OCI-LY3 (cell line): Measurements from ENCODE around the gene PHF20.

Experiments
- H2AFZ ChIP-seq: fragments of 200-600, 300-600 bp; shearing (Covaris generic); 2 replicates; pipeline ENCODE4 v1.6.0; 2014; ENCODE audit warnings: antibody characterized with exemption, low read depth, low read length
- H3K27ac ChIP-seq: fragments of 200-600, 300-600 bp; sonication (generic); 2 replicates; pipeline ENCODE4 v1.5.1; 2014; ENCODE audit warnings: mild to moderate bottlenecking, low read length, moderate library complexity, mixed read lengths
- H3K27me3 ChIP-seq: fragments of 200-600, 300-600 bp; sonication (generic); 2 replicates; pipeline ENCODE4 v1.6.1; 2014; ENCODE audit warnings: low read depth, low read length, mixed read lengths
- H3K36me3 ChIP-seq: fragments of 200-600, 300-600 bp; sonication (generic); replicated peaks from 2 replicates; pipeline ENCODE3; 2014; ENCODE audit warnings: low read depth, low read length, mixed read lengths
- H3K4me1 ChIP-seq: fragments of 300-600, 200-600 bp; sonication (generic); 2 replicates; pipeline ENCODE4 v1.6.1; 2014; ENCODE audit warnings: low read length, mixed read lengths
- H3K4me2 ChIP-seq: fragments of 200-600, 300-600 bp; sonication (generic); 2 replicates; pipeline ENCODE4 v1.6.1; 2014; ENCODE audit warnings: low read length, mixed read lengths
- H3K4me3 ChIP-seq: fragments of 300-600, 200-600 bp; sonication (generic); 2 replicates; pipeline ENCODE4 v1.5.1; 2014; ENCODE audit warnings: antibody characterized with exemption, mild to moderate bottlenecking, low read length, moderate library complexity
- H3K79me2 ChIP-seq: fragments of 300-600, 200-600 bp; shearing (Covaris generic); 2 replicates; pipeline ENCODE4 v1.6.1; 2014; ENCODE audit warnings: mild to moderate bottlenecking, low read length, mixed read lengths
- H3K9ac ChIP-seq: fragments of 300-600, 200-600 bp; shearing (Covaris generic); 2 replicates; pipeline ENCODE4 v1.6.0; 2014; ENCODE audit warnings: mild to moderate bottlenecking, low read length, moderate library complexity
- H3K9me3 ChIP-seq: fragments of 200-600, 300-600 bp; shearing (Covaris generic); 2 replicates; pipeline ENCODE4 v1.6.1; 2014; ENCODE audit warnings: low read length, mixed read lengths; ENCODE audit not compliant: insufficient read depth
- H4K20me1 ChIP-seq: fragments of 200-600, 300-600 bp; sonication (generic); 2 replicates; pipeline ENCODE4 v1.6.1; 2016; ENCODE audit warnings: low read length, mixed read lengths; ENCODE audit not compliant: insufficient read depth
- CTCF ChIP-seq: fragments of 200-600, 300-600 bp; sonication (generic); IDR thresholded peaks from 2 replicates; pipeline ENCODE4 v1.5.1; 2014; ENCODE audit warnings: antibody characterized with exemption, low read length, low read depth
- EZH2phosphoT487 ChIP-seq: fragments of 200-600 bp; shearing (Covaris generic); IDR thresholded peaks from 2 replicates; pipeline ENCODE4 v1.6.1; 2018; ENCODE audit warnings: antibody characterized with exemption, mixed run types, low read depth

PHF20 gene

DNA sequence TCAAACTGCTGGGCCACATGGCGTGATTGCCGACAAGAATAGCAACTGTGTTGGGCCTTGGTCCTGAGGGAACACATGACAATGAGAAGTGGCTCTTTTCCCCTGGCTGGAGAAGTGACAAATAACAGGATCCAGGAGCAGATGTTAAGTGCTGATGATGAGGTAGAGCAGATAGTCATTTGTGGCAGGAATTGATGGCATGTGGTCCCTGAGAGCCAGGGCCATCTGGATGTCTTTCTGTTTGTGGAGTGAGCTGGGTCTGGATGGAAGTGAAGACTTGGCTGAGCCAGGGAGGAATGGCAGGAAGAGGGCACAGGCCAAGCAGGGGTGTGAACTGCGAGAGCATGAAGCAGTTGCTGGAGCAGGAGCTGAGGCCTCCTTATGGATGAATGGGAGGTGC is 114.7 kb downstream of the PHF20 start:
- no peaks in the 10 kb centered on the region for H3K9me3 ChIP-seq
- no peak overlapping the region for H3K4me3 ChIP-seq
- no peaks in the 10 kb centered on the region for H3K4me1 ChIP-seq
- H3K9ac ChIP-seq = no peak overlapping the region
- TF ChIP-seq CTCF = no peak
- TF ChIP-seq EZH2phosphoT487 = no peak
- H3K27me3 ChIP-seq = no peaks in the 10 kb centered on the region
- H3K36me3 ChIP-seq = no peaks in the 10 kb centered on the region
- H4K20me1 ChIP-seq = peaks cover 14% of the 10 kb centered on the region
- no peak overlapping the region for H3K4me2 ChIP-seq
- no peak overlapping the region for H2AFZ ChIP-seq
- H3K79me2 ChIP-seq = no peaks in the 10 kb centered on the region
- H3K27ac ChIP-seq = no peak overlapping the region

DNA sequence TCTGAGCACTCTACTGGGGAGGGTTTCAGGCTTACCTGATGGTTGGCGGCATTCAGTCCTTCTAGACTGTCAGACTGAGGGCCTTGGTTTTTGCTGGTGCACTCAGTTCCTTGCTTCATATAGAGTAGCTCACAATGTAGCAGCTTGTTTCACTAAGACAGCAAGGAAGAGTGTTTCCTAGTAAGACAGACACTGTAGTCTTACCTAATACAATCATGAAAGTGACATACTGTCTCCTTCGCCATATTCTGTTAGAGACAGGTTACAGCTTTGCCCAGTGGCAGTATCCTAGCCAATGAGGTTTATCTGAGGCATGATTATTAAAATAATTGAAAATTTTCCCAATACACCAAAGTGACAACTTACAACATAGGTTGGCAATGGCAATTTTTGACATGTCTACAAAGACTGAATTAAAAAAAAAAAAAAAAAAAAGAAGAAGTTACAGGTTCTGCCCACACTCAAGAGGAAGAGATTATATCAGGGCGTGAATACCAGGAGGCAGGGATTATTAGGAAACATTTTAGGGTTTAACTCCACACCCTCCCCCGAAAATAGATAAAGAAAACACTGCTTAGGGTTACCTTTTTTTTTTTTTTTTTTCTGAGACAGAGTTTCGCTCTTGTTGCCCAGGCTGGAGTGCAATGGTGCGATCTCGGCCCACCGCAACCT is 115.7 kb downstream of the PHF20 start:
- no peaks in the 10 kb centered on the region for H3K79me2 ChIP-seq
- H3K27ac ChIP-seq = no peak overlapping the region

GRCh38 chr20:35888657-35889056 is 116.8 kb downstream of the PHF20 start:
- peaks cover 25% of the 10 kb centered on the region for H4K20me1 ChIP-seq
- TF ChIP-seq EZH2phosphoT487 = no peak
- TF ChIP-seq CTCF = no peak
- H3K36me3 ChIP-seq = no peaks in the 10 kb centered on the region
- H3K4me1 ChIP-seq = peaks cover 11% of the 10 kb centered on the region
- H3K27ac ChIP-seq = no peak overlapping the region
- no peak overlapping the region for H2AFZ ChIP-seq
- no peak overlapping the region for H3K4me3 ChIP-seq
- H3K4me2 ChIP-seq = no peak overlapping the region
- no peak overlapping the region for H3K9ac ChIP-seq
- H3K79me2 ChIP-seq = no peaks in the 10 kb centered on the region
- H3K27me3 ChIP-seq = peaks cover 7% of the 10 kb centered on the region
- H3K9me3 ChIP-seq = no peaks in the 10 kb centered on the region

More for the DNA sequence above, 115.7 kb downstream of the PHF20 start:
- Histone ChIP-seq H2AFZ (no peak overlapping the region), H4K20me1 (peaks cover 15% of the 10 kb centered on the region), H3K4me1 (peaks cover under 1% of the 10 kb centered on the region), H3K4me3 (no peak overlapping the region), H3K27me3 (peaks cover under 1% of the 10 kb centered on the region), H3K36me3 (no peaks in the 10 kb centered on the region), H3K4me2 (no peak overlapping the region), H3K9me3 (no peaks in the 10 kb centered on the region), H3K9ac (no peak overlapping the region)
- TF ChIP-seq CTCF (no peak), EZH2phosphoT487 (no peak)

- H3K4me2 ChIP-seq = no peak overlapping the region
- H3K9ac ChIP-seq = no peak overlapping the region
- H2AFZ ChIP-seq = no peak overlapping the region
- H3K9me3 ChIP-seq = no peaks in the 10 kb centered on the region
- no peak overlapping the region for H3K4me3 ChIP-seq
- no peaks in the 10 kb centered on the region for H3K36me3 ChIP-seq
- TF ChIP-seq EZH2phosphoT487 = no peak
- TF ChIP-seq CTCF = no peak
- H4K20me1 ChIP-seq = peaks cover 42% of the 10 kb centered on the region
- 0 out of 2 replicates have a peak, but pooled peaks cover 4% of the 10 kb centered on the region for H3K79me2 ChIP-seq
- peaks cover 7% of the 10 kb centered on the region for H3K27me3 ChIP-seq
- H3K4me1 ChIP-seq = peaks cover 35% of the 10 kb centered on the region
- no peak overlapping the region for H3K27ac ChIP-seq
These were observed 119.6 kb downstream of the PHF20 start for GRCh38 chr20:35891375-35891774.
